K562 (cell line): ENCODE measurements around the gene CARD14. TPM values are rescaled to one million over a fixed set of nuclear protein-coding genes. Genes with fewer than 3 reads are reported as not detected.
A peak's percentile ranks its signal among the peaks of the same experiment; 100 is the strongest.

ENCODE experiments used
- DACH1 ChIP-seq: fragments of 450-650 bp; IDR thresholded peaks from 2 replicates; pipeline ENCODE4 v1.6.1; 2018; ENCODE audit not compliant: partially characterized antibody
- MED1 ChIP-seq: sonication (generic); formaldehyde crosslinking; IDR thresholded peaks from 2 replicates; pipeline ENCODE4 v1.8.1; 2023; ENCODE audit warnings: missing genetic modification reagents, borderline replicate concordance
- RAD51 ChIP-seq: fragments of 450-650 bp; IDR thresholded peaks from 2 replicates; pipeline ENCODE4 v1.7.1; 2016; ENCODE audit warnings: low read depth, mild to moderate bottlenecking, borderline replicate concordance
- U2AF1 ChIP-seq: fragments of 200-400 bp; formaldehyde crosslinking; optimal IDR thresholded peaks from 2 replicates; pipeline ENCODE3; 2017; ENCODE audit warnings: mild to moderate bottlenecking, low read depth, low read length, moderate library complexity
- ZBTB26 ChIP-seq: fragments of 450-650 bp; formaldehyde crosslinking; IDR thresholded peaks from 2 replicates; pipeline ENCODE4 v1.4.0; 2022; ENCODE audit warnings: missing genetic modification characterization
- ZC3H4 ChIP-seq: sonication (generic); formaldehyde crosslinking; IDR thresholded peaks from 2 replicates; pipeline ENCODE4 v1.9.0; 2021; ENCODE audit warnings: missing genetic modification reagents, borderline replicate concordance
- ZFX ChIP-seq: sonication (generic); formaldehyde crosslinking; IDR thresholded peaks from 2 replicates; pipeline ENCODE4 v1.8.0; 2022; ENCODE audit warnings: mild to moderate bottlenecking, missing genetic modification reagents, moderate library complexity
- ZNF277 ChIP-seq: fragments of 250-450 bp; sonication (Bioruptor Pico); IDR thresholded peaks from 2 replicates; pipeline ENCODE4 v1.8.0; 2022; ENCODE audit warnings: inconsistent platforms, mild to moderate bottlenecking, moderate library complexity, borderline replicate concordance
- ZNF511 ChIP-seq: sonication (generic); formaldehyde crosslinking; IDR thresholded peaks from 2 replicates; pipeline ENCODE4 v1.8.0; 2022; ENCODE audit warnings: mild to moderate bottlenecking, missing genetic modification reagents
- ZNF740 ChIP-seq, 3 experiments: fragments of 200-800 bp in 1 of 3; sonication (Bioruptor generic) in 1 of 3; sonication (generic) in 1 of 3; formaldehyde crosslinking in 1 of 3; IDR thresholded peaks; 2 replicates each; pipeline versions ENCODE4 v1.6.1 to v1.8.0; 2016 to 2022; ENCODE audit warnings: mild to moderate bottlenecking in 2 of 3, missing compliant biosample characterization in 2 of 3, missing genetic modification characterization in 2 of 3, missing genetic modification reagents in 1 of 3
- polyA plus RNA-seq, 8 experiments: library from polyadenylated mRNA; depleted of rRNA in 4 of 8; stranded (reverse) in 5 of 8; unstranded in 3 of 8; fragments of >200 nt; fragmentation: Nextera tagmentation in 2 of 8; fragmentation: Illumina TruSeq in 1 of 8; extraction: Ambion mirVana in 2 of 8; extraction: Trizol in 1 of 8; gene quantifications; 2 replicates each; pipeline versions ENCODE4 v1.2.1 to v1.2.3, GENCODE V29; 2011 to 2014; ENCODE audit warnings: inconsistent platforms in 1 of 8, missing spikeins in 1 of 8
- total RNA-seq, 7 experiments: library from RNA; depleted of rRNA in 6 of 7; stranded (reverse); fragments of >200 nt in 6 of 7; fragmentation: Illumina TruSeq in 2 of 7; extraction: Trizol in 2 of 7; gene quantifications; 2 replicates each; pipeline versions ENCODE4 v1.2.1 to v1.2.3, GENCODE V29; 2011 to 2021; ENCODE audit warnings: low replicate concordance in 1 of 7

CARD14 gene
- total and polyA plus RNA-seq, 9 of the 15 experiments (the other 6 are each of a cell fraction or from before 2014, with no cell fraction given), result not detected

GRCh38 chr17:80146121-80147034, 23.5 kb upstream of the CARD14 start (continued):
- TF ChIP-seq ZBTB26 (CRISPR knock-in tag) (0 out of 2 replicates have a peak, but pooled peaks have one; percentile 3), RAD51 (no peak), ZNF277 (CRISPR knock-in tag) (no peak), ZNF740 (CRISPR knock-in tag; IDR thresholded peaks at IDR 0.05) (0 out of 2 replicates have a peak, but pooled peaks have one; percentile 28), ZNF740 (tag; IDR thresholded peaks at IDR 0.05) (no peak), U2AF1 (peak; percentile 29), DACH1 (peak; percentile 50), ZC3H4 (CRISPR knock-in tag) (peak; percentile 92), MED1 (CRISPR knock-in tag) (0 out of 2 replicates have a peak, but pooled peaks have one; percentile 65), ZNF511 (CRISPR knock-in tag) (peak; percentile 80), ZFX (peak; percentile 45; the same call in 1 of the 2 replicates)
- TF ChIP-seq, all 486 proteins: peak for 43
